ENCODE results near the gene TSPAN10. TPM values are rescaled to one million over a fixed set of nuclear protein-coding genes. Genes with fewer than 3 reads are reported as not detected.
A peak's percentile ranks its signal among the peaks of the same experiment; 100 is the strongest.

TSPAN10 gene
- total and polyA plus RNA-seq, 4 donors, result 0.61 to 4.7 (median 1.1) TPM

DNA sequence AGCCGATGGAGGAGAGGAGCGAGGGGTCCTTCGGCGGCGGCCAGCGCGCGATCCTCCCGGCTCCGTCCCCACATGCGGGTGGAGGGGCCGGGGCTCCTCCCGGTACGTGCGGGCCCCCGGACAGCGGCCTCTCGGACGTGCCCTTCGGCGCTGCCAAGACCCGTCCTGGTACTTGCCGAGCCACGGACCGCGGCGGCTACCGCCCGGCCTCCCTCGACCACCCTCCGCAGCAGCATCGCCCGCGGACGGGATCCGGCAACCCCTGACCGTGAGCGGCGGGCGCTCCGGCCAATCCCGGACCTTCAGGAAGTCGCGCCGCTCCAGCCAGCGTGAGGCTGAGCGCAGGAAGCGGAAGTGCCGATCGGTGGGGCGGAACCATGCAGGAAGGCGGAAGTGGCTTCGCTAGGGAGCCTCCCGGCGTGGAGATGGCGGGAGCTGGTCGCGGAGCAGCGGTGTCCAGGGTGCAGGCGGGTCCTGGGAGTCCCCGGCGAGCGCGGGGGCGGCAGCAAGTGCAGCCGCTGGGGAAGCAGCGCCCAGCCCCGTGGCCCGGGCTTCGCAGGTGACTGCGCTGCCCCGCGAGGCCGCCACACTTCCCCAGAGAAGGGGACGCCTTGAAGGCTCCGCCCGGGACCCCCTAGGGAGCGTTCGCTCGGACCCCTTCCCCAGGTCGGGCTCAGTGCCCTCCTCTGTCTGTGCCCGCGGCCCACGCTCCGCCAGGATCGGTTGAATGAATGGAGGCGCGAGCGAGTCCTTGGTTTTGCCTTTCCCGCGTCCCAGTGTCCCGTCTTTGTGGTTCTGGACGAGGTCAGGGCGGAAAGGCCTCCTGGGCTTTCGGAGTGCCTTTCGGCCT lies 29.6 kb downstream of the TSPAN10 start, which contains the start of the genes CCDC137 and OXLD1:
Gene CCDC137 (plus strand): TSS at position 396 of the 850 bp plus-strand sequence. CDS start 30 bp downstream, at position 426.
Gene OXLD1 (minus strand): TSS at position 264 of the 850 bp plus-strand sequence. CDS start 28 bp downstream, at position 236.
- H3K27ac ChIP-seq (ENCODE audit: low read depth in 1 of 2, low read length in 1 of 2), result peak within 1 kb of the TSS; percentile 88 to 93
- peaks cover 0 to 18% (median 7%) of the 10 kb centered on the region in 4 donors for H3K36me3 ChIP-seq (ENCODE audit: control insufficient read depth in 4 of 4, insufficient read depth in 4 of 4, low read length in 4 of 4)
- DNase-seq (peak; percentile 96 to 98 (median 96)), ATAC-seq (ENCODE audit: insufficient read depth, low FRiP score) (peak; percentile 97)
- TF ChIP-seq, protein P1, sequence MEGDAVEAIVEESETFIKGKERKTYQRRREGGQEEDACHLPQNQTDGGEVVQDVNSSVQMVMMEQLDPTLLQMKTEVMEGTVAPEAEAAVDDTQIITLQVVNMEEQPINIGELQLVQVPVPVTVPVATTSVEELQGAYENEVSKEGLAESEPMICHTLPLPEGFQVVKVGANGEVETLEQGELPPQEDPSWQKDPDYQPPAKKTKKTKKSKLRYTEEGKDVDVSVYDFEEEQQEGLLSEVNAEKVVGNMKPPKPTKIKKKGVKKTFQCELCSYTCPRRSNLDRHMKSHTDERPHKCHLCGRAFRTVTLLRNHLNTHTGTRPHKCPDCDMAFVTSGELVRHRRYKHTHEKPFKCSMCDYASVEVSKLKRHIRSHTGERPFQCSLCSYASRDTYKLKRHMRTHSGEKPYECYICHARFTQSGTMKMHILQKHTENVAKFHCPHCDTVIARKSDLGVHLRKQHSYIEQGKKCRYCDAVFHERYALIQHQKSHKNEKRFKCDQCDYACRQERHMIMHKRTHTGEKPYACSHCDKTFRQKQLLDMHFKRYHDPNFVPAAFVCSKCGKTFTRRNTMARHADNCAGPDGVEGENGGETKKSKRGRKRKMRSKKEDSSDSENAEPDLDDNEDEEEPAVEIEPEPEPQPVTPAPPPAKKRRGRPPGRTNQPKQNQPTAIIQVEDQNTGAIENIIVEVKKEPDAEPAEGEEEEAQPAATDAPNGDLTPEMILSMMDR (IDR thresholded peaks at IDR 0.05; ENCODE audit: control extremely low read depth, extremely low read depth), result no peak
- 0% methylated on average over 81 to 96 of the region's 96 CpGs for WGBS, 2 donors
- H3K4me3 ChIP-seq, result peak within 1 kb of the TSS; percentile 93
- no peaks in the 10 kb centered on the region for H3K27me3 ChIP-seq (ENCODE audit: control insufficient read depth in 3 of 3, insufficient read depth in 3 of 3, low read length in 2 of 3)
- peak within 1 kb of the TSS; percentile 53 to 77 for H3K9ac ChIP-seq (ENCODE audit: insufficient read depth in 1 of 2, low read length in 2 of 2)
- peaks cover 0 to 17% (median 4%) of the 10 kb centered on the region in 5 donors for H3K4me1 ChIP-seq (ENCODE audit: control insufficient read depth in 5 of 5, insufficient read depth in 5 of 5, low read length in 5 of 5)
- H3K9me3 ChIP-seq (ENCODE audit: control insufficient read depth in 4 of 4, insufficient read depth in 3 of 4, low read length in 3 of 4), result no peaks in the 10 kb centered on the region

DNA sequence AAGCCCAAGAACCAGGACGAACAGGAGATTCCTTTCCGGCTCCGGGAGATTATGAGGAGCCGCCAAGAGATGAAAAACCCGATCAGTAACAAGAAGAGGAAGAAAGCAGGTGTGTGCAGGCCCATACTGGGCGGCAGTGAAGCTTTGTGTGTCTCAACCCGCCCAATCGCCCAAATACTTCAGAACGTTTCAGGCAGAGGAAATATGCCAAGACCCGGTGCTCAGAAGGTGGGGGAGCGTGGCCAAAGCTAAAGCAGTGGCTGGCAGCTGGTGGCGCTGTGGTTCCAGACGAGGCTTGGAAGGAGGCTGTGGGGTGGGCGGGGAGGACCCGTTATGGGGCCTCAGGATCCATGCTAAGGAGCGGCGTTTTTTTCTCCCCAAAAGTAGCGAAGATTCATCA lies 30.8 kb downstream of the TSPAN10 start:
- H3K9ac ChIP-seq (ENCODE audit: insufficient read depth in 1 of 2, low read length in 2 of 2), result no peak overlapping the region
- DNase-seq, result no peak
- 79 to 85% methylated on average over 18 of the region's 18 CpGs for WGBS, 2 donors
- peaks cover 0 to 17% (median 4%) of the 10 kb centered on the region in 5 donors for H3K4me1 ChIP-seq (ENCODE audit: control insufficient read depth in 5 of 5, insufficient read depth in 5 of 5, low read length in 5 of 5)
- no peak overlapping the region for H3K27ac ChIP-seq (ENCODE audit: low read depth in 1 of 2, low read length in 1 of 2)
- H3K27me3 ChIP-seq (ENCODE audit: control insufficient read depth in 3 of 3, insufficient read depth in 3 of 3, low read length in 2 of 3), result no peaks in the 10 kb centered on the region
- no peak for ATAC-seq (ENCODE audit: insufficient read depth, low FRiP score)
- TF ChIP-seq, protein P1 (IDR thresholded peaks at IDR 0.05; ENCODE audit: control extremely low read depth, extremely low read depth), result no peak
- no peak overlapping the region for H3K4me3 ChIP-seq
- H3K9me3 ChIP-seq (ENCODE audit: control insufficient read depth in 4 of 4, insufficient read depth in 3 of 4, low read length in 3 of 4), result no peaks in the 10 kb centered on the region
- peaks cover 6 to 30% (median 10%) of the 10 kb centered on the region in 4 donors for H3K36me3 ChIP-seq (ENCODE audit: control insufficient read depth in 4 of 4, insufficient read depth in 4 of 4, low read length in 4 of 4)

DNA sequence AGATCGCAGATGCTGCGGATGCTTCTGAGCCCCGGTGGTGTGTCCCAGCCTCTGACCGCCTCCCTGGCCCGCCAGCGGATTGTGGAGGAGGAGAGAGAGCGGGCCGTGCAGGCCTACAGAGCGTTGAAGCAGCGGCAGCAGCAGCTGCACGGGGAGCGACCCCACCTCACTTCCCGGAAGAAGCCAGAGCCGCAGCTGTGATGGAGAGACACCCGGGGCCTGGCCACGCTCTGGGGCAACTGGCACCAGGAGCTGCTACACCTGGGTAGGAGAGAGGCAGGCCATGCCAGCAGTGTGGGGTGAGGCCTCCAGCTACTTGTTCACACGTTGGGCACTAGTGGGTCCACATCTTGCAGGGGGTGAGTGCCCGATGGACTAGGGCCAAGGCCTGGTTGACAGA lies 35.5 kb downstream of the TSPAN10 start:
- no peak overlapping the region for H3K27ac ChIP-seq (ENCODE audit: low read depth in 1 of 2, low read length in 1 of 2)
- H3K4me1 ChIP-seq (ENCODE audit: control insufficient read depth in 5 of 5, insufficient read depth in 5 of 5, low read length in 5 of 5), result peaks cover 0 to 7% (median 2%) of the 10 kb centered on the region in 5 donors
- DNase-seq, result no peak
- no peak for ATAC-seq (ENCODE audit: insufficient read depth, low FRiP score)
- no peaks in the 10 kb centered on the region for H3K9me3 ChIP-seq (ENCODE audit: control insufficient read depth in 4 of 4, insufficient read depth in 3 of 4, low read length in 3 of 4)
- WGBS, 2 donors, result 82 to 96% methylated on average over 18 of the region's 18 CpGs
- H3K4me3 ChIP-seq, result no peak overlapping the region
- peaks cover 11 to 42% (median 13%) of the 10 kb centered on the region in 4 donors for H3K36me3 ChIP-seq (ENCODE audit: control insufficient read depth in 4 of 4, insufficient read depth in 4 of 4, low read length in 4 of 4)
- TF ChIP-seq, protein P1 (IDR thresholded peaks at IDR 0.05; ENCODE audit: control extremely low read depth, extremely low read depth), result no peak
- H3K27me3 ChIP-seq (ENCODE audit: control insufficient read depth in 3 of 3, insufficient read depth in 3 of 3, low read length in 2 of 3), result no peaks in the 10 kb centered on the region
- H3K9ac ChIP-seq (ENCODE audit: insufficient read depth in 1 of 2, low read length in 2 of 2), result no peak overlapping the region
